ENCODE results near the gene TAF11L2.

- TF ChIP-seq CTCF (IDR thresholded peaks at IDR 0.05) (no peak), POLR2A (IDR thresholded peaks at IDR 0.05) (no peak)
Measured at GRCh38 chr5:17482790-17483189, 15.2 kb upstream of the TAF11L2 start.
